IPS DF 4.7 (cell line): Measurements from ENCODE around the gene SEC24C.
"Not testable (repeated sequence)": the region's sequence is repeated elsewhere in the genome, so short reads cannot be mapped to it uniquely, and the experiment has no call there.

Experiments used
- DNase-seq: peaks from one replicate; pipeline ENCODE4 v3.0.0-alpha.2; 2013; ENCODE audit warnings: low spot score; ENCODE audit errors: extremely low read depth

SEC24C gene

DNA sequence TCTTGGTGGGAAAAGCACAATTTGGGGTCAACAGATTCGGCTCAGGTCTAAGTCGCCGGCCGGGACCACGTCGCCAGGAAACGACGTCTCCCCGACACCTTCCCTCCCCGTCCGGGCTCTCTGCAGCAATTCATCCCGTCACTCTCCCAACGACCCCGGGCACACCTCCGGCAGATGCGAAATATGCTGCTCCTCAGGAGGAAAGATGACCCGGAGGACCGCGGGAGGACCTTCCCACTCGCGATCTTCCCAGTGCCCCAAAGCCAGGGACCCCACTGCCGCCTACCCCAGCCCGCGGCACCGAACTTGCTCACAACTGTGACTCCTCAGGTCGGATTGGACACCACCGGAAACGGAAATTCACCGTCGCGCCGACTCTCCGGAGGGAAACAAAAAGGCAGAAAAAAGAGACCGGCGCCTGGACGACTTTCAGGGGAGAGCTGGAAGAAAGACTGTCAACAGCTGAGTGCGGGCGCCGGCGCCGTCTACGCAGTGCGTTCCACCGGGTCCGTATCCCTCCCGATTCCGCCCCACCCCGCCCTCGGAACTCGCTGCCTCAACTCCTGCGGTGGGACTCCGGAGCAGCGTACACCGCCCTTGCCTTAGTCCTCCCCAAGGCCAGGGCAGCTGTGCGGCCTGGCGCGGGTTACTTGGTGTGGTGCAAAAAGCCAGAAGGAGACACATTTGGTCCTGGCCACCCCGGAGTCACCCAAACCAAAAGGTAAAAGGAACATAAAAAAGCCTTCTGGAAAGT lies 13.8 kb upstream of the SEC24C start:
- peak; percentile 74 for DNase-seq

DNA sequence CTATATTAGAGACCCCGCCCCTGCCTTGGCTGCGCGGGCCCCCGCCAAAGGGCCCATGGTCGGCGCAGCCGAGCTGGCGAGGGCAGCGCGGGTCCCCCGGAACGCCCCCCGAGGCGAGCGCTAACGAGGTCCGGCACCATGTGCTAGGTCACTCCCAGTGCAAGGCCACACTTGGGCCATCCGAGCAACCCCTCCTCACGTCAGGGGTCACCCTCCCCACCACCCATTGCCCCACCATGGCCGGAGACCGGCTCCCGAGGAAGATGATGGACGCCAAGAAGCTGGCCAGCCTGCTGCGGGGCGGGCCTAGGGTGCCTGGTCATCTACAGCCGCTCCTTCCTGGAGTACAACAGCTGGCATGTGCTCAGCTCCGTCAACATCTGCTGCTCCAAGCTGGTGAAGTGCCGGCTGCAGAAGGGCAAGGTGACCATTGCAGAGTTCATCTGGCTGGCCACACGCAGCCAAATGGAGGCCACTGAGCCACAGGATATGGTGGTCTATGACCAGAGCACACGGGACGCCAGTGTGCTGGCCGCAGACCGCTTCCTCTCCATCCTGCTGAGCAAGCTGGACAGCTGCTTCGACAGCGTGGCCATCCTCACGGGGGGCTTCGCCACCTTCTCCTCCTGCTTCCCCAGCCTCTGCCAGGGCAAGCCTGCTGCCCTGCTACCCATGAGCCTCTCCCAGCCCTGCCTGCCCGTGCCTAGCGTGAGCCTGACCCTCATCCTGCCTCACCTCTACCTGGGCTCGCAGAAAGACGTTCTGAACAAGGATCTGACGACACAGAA lies 12.4 kb upstream of the SEC24C start:
- no peak for DNase-seq

DNA sequence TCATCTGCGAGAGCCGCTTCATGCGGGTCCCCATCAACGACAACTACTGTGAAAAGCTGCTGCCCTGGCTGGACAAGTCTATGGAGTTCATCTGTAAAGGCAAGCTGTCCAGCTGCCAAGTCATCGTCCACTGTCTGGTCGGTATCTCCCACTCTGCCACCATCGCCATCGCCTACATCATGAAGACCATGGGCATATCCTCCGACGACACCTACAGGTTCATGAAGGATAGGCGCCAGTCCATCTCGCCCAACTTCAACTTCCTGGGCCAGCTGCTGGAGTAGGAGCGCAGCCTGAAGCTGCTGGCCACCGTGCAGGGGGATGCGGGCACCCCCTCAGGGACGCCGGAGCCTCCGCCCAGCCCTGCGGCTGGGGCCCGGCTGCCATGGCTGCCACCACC lies 11.7 kb upstream of the SEC24C start:
- DNase-seq = no peak

DNA sequence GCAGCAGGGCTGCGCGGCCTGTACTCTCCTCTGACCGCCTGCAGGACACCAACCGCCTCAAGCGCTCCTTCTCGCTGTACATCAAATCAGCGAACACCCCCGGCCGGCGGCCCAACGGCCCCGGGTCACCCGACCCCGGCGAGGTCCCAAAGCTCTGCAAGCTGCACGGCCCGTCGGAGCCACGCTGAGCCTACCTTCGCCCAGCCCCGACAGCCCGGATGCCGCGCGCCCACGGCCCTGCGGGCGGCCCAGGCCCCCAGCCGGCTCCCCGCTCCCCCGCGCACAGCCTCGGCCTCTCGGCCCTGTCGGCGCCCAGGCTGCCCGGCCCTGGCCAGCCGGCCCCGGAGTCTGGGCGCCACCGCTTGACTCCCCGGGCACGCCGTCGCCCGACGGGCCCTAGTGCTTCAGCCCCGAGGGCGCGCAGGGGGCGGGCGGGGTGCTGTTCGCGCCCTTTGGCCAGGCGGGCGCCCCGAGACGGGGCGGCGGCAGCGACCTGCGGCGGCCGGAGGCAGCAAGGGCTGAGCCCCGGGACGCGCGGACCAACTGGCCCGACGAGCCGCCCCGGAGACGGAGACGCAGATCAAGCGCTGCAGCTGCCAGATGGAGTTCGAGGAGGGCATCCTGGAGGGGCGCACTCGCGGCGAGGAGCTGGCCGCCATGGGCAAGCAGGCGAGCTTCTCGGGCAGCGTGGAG lies 11.1 kb upstream of the SEC24C start:
- DNase-seq = no peak

GRCh38 chr10:73734028-73734720 lies 10.0 kb upstream of the SEC24C start:
- DNase-seq = no peak

- no peak for DNase-seq
These were observed 9.3 kb upstream of the SEC24C start for GRCh38 chr10:73734796-73735305.

GRCh38 chr10:73740501-73741254 lies 3.5 kb upstream of the SEC24C start:
- DNase-seq = not testable (repeated sequence)

- DNase-seq = no peak
These were observed 1.8 kb upstream of the SEC24C start for GRCh38 chr10:73742454-73742734.

- DNase-seq = no peak
These were observed 756 bp upstream of the SEC24C start for GRCh38 chr10:73743327-73743904.

GRCh38 chr10:73744664-73744975 lies 448 bp downstream of the SEC24C start:
- DNase-seq = no peak

DNA sequence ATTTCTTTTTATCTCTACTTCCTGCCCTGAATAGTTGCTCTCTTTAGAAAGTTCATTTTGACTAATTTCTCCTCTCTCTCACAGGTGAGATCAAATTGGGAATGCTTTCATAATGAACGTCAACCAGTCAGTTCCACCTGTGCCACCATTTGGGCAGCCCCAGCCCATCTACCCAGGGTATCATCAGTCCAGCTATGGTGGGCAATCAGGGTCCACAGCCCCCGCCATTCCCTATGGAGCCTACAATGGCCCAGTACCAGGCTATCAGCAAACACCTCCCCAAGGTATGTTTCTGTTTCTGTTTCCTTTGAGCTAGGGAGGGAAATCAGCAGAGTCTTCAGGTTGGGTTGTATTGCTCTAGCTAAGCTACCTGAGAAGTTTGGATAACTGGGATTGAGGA lies 2.5 kb downstream of the SEC24C start:
- DNase-seq = no peak

DNA sequence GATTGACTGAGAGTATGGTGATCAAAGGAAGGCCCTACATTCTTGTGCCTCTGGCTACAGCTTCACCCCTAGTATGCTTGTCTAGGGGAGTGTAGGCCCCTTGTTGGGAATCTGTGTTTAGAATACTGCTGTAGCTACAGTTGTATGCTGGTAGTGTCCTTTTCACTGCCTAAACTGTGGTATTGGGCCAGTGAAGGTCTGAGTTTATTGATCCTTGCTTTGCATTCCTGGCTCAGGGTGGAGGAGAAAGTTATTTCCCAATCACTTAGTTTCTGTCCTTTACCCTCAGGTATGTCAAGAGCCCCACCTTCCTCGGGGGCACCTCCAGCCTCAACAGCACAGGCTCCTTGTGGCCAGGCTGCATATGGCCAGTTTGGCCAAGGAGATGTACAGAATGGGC lies 6.6 kb downstream of the SEC24C start:
- no peak for DNase-seq

DNA sequence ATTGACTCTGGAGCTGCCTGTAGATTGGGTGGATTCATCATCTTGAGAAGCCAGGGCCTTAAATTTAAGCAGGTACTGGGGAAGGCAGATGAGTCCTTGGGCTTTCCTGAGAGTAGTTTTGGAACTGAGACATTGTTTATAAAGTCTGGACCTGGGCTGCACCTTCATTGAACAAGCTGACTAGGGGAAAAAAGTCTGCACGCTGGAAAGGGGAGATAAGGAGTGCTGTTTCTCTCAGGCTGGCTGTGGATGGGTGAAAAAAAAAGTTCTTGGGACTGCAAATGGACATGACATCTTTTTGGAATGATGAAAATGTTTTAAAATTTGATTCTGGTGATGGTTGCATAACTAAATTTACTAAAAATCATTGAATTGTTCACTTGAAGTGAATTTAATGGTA lies 12.0 kb downstream of the SEC24C start:
- no peak for DNase-seq

DNA sequence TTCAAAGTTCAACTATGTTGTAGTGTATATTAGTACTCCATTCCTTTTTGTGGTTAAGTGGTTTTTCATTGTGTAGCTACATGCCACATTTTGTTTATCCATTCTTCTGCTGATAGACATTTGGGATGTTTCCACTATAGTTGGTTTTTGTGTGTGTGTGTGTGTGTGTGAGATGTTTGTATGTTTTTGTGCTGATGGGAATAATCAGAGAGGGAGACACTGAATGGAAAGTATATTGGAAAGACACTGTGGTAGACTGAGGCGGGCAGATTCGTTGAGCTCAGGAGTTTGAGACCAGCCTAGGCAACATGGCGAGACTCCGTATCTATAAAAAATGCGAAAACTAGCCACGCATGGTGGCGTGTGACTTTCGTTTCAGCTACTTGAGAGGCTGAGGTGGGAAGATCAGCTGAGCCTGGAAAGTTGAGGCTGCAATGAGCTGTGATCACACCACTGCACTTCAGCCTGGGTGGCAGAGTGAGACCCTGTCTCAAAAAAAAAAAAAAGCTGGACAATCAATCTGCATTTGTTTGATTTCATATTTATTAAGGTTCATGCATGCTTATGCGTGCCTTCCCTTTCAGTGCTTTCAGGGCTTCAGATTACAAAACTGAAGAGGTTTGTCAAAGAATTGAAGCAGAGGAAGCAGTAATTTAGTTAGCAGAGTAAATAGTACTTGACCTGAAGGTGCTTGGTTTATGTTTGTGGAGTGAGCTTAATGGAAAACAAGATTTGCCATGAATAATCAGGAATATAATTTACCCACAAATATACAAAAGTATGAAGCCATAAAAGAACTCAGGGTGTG lies 14.7 kb downstream of the SEC24C start:
- DNase-seq = no peak

GRCh38 chr10:73759512-73760115 lies 15.4 kb downstream of the SEC24C start:
- DNase-seq = no peak

DNA sequence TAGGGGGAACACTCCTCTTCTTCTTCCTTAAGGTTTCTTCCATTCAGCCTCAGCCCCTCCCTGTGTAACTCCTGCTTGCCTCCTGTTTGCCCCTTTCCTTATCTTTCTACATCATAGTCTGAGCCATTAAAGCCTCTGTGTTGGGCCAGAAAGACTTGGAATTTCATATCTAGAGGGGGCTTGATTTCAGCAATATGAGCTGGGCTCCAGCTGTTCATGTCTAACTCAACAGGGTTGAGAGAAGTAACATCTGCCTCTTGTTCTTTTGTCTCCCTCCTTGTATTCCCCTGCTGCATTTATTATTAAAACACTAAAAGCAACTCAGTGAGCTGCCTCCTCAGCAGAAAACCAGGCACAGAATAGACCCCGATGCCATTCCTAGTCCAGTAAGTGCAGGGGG lies 17.6 kb downstream of the SEC24C start:
- DNase-seq = no peak

DNA sequence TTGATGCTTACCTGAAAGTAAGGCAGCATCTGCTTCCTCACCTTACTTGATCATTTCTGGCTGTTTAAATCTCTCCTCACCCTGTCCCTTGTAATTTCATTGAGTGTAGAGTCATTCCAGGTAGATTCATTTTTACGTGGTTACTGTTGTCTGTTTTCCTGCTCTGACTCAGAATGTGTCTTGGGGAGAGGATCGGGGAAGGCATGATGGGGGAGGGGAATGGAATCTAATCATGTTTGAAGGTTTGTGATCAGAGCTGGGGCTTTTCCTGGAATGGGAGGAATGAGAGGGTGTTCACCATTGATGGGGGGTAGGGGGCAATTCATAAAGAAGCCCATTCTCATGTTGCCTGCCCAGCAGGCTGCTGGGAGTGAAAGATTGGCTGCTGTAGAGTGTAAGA lies 18.7 kb downstream of the SEC24C start:
- DNase-seq = no peak

DNA sequence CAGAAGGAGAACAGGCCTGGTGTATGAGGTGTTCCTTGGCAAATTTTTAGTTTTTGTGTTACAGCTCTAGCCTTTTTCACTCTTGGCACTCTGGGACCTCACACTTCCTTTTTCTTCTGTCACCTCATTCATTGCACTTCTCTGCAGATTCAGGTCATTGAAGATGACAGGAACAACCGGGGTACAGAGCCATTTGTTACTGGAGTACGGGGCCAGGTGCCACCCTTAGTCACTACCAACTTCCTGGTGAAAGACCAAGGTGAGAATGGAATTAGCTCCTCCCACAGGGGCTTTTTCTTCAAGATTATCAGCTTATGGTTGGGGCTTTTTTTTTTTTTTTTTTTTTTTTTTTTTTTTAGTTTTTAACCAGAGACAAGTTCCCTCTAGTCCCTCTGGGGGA lies 19.2 kb downstream of the SEC24C start:
- no peak for DNase-seq

DNA sequence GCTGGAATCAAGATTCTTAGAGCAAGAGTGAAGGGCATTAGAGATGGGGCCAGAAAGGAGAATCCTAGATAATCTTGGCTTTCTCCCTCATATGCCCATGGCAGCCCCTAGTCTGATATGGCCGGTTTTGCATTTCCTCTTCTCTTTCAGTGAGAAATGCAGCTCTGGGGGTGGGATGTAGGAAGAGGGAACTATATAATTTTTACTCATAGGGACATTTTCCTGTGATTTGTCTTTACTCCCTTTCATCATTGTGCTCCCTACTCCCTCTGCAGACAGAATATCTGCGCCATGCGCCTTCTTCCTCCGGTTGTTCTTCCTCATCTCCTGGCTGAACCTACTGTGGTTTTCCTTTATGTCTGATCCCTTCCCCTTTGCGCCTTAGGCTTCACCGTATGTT lies 20.9 kb downstream of the SEC24C start:
- no peak for DNase-seq

DNA sequence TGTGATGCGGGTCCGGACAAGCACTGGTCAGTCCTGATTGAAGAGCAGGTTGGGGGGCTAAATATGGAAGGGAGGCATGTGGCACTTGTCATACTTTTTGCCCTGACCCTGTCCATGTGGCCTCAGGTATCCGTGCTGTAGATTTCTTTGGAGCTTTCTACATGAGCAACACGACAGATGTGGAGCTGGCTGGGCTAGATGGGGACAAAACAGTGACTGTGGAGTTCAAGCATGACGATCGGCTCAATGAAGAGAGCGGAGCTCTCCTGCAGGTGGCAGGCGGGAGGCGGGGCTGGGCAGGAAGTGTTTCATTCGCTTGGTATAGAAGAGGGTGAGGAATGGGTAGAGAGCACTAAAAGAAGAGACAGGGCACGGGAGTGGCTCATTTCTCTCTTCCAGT lies 24.7 kb downstream of the SEC24C start:
- DNase-seq = no peak
